ENCODE results near the gene CLASRP. TPM values are rescaled to one million over a fixed set of nuclear protein-coding genes. Genes with fewer than 3 reads are reported as not detected.
"Not testable (repeated sequence)": the region's sequence is repeated elsewhere in the genome, so short reads cannot be mapped to it uniquely, and the experiment has no call there.

CLASRP gene
- total and polyA plus RNA-seq, 2 donors (not counting 1 experiment from before 2014, with no cell fraction given): 12.1 to 15.7 TPM

DNA sequence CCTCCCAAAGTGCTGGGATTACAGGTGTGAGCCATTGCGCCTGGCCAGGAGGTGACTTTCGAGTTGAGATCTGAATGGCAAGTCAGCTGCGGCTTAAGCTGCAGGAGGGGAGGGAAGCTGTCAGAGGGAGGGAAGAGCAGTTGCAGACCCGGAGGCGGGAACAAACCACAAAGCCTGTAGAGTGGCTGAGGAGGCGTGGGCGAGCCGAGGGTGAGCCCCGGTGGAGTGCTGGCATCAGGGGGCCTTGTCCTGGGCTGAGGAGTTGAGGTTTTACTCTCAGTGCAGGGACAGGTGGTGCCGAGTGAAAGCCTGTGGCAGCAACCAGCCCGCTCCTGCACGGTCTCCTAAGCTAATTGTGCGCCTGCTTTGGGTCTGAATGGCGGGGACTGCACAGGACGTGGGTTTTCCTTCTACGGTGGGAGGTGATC lies 78.3 kb downstream of the CLASRP start:
- TF ChIP-seq EZH2 (IDR thresholded peaks at IDR 0.05; ENCODE audit: low read length, missing control alignments): no peak
- TF ChIP-seq, protein P1, sequence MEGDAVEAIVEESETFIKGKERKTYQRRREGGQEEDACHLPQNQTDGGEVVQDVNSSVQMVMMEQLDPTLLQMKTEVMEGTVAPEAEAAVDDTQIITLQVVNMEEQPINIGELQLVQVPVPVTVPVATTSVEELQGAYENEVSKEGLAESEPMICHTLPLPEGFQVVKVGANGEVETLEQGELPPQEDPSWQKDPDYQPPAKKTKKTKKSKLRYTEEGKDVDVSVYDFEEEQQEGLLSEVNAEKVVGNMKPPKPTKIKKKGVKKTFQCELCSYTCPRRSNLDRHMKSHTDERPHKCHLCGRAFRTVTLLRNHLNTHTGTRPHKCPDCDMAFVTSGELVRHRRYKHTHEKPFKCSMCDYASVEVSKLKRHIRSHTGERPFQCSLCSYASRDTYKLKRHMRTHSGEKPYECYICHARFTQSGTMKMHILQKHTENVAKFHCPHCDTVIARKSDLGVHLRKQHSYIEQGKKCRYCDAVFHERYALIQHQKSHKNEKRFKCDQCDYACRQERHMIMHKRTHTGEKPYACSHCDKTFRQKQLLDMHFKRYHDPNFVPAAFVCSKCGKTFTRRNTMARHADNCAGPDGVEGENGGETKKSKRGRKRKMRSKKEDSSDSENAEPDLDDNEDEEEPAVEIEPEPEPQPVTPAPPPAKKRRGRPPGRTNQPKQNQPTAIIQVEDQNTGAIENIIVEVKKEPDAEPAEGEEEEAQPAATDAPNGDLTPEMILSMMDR (conservative IDR thresholded peaks at IDR 0.05 in 1 of 2, IDR thresholded peaks at IDR 0.05 in 1 of 2; ENCODE audit: low read depth in 1 of 2, low read length in 2 of 2): no peak
- H4K20me1 ChIP-seq (ENCODE audit: control insufficient read depth, extremely low read depth, insufficient read depth, low read length): peaks cover 2% of the 10 kb centered on the region
- H2AFZ ChIP-seq (ENCODE audit: low read length): no peak overlapping the region
- H3K79me2 ChIP-seq (ENCODE audit: control insufficient read depth, insufficient read depth, low read length): peaks cover 72% of the 10 kb centered on the region
- no peaks in the 10 kb centered on the region for H3K9me3 ChIP-seq (ENCODE audit: control insufficient read depth, insufficient read depth, low read depth, low read length)
- DNase-seq (ENCODE audit: low read depth in 2 of 2): peak in 1 of 2 donors; percentile 58
- no peaks in the 10 kb centered on the region for H3K36me3 ChIP-seq (ENCODE audit: control insufficient read depth, insufficient read depth, low read length)
- no peak overlapping the region for H3K4me3 ChIP-seq (replicated peaks in 1 of 4; ENCODE audit: control extremely low read depth in 1 of 4, insufficient read depth in 1 of 4, low read depth in 3 of 4, low read length in 4 of 4)
- no peak overlapping the region for H3K27ac ChIP-seq (ENCODE audit: insufficient read depth, low read length)
- H3K4me2 ChIP-seq (ENCODE audit: extremely low read depth, insufficient read depth, low read length): no peak overlapping the region
- H3K9ac ChIP-seq (ENCODE audit: insufficient read depth, low read length): no peak overlapping the region
- H3K4me1 ChIP-seq (ENCODE audit: control insufficient read depth, extremely low read depth, insufficient read depth, low read length): no peaks in the 10 kb centered on the region
- H3K27me3 ChIP-seq (ENCODE audit: control insufficient read depth, insufficient read depth, low read length): no peaks in the 10 kb centered on the region

DNA sequence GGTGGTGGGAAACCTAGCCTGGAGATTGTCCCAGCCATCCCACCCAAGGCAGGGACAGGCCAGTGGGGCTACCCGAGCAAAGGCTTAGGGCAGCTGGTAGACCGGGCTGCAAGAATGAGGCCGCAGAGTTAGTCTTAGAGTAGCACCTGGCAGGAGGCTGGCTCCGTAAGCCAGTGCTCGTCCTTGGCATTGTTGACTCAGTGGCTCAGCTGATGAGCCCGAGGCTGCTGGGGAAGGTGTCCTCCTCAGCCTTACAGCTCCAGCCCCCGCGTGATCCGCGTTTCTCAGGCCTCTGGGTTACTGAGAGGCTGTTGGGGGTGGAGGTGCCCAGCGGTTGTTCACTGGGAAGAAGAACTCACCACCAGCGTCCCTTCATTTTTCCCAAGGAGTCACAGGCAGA lies 78.8 kb downstream of the CLASRP start:
- H3K4me1 ChIP-seq (ENCODE audit: control insufficient read depth, extremely low read depth, insufficient read depth, low read length): no peaks in the 10 kb centered on the region
- no peak overlapping the region for H2AFZ ChIP-seq (ENCODE audit: low read length)
- no peak for TF ChIP-seq EZH2 (IDR thresholded peaks at IDR 0.05; ENCODE audit: low read length, missing control alignments)
- TF ChIP-seq, protein P1 (conservative IDR thresholded peaks at IDR 0.05 in 1 of 2, IDR thresholded peaks at IDR 0.05 in 1 of 2; ENCODE audit: low read depth in 1 of 2, low read length in 2 of 2): no peak
- H3K9ac ChIP-seq (ENCODE audit: insufficient read depth, low read length): no peak overlapping the region
- peaks cover 71% of the 10 kb centered on the region for H3K79me2 ChIP-seq (ENCODE audit: control insufficient read depth, insufficient read depth, low read length)
- no peak overlapping the region for H3K27ac ChIP-seq (ENCODE audit: insufficient read depth, low read length)
- DNase-seq (ENCODE audit: low read depth in 2 of 2): no peak
- H3K36me3 ChIP-seq (ENCODE audit: control insufficient read depth, insufficient read depth, low read length): no peaks in the 10 kb centered on the region
- H3K9me3 ChIP-seq (ENCODE audit: control insufficient read depth, insufficient read depth, low read depth, low read length): no peaks in the 10 kb centered on the region
- no peak overlapping the region for H3K4me2 ChIP-seq (ENCODE audit: extremely low read depth, insufficient read depth, low read length)
- H3K27me3 ChIP-seq (ENCODE audit: control insufficient read depth, insufficient read depth, low read length): no peaks in the 10 kb centered on the region
- no peak overlapping the region for H3K4me3 ChIP-seq (replicated peaks in 1 of 4; ENCODE audit: control extremely low read depth in 1 of 4, insufficient read depth in 1 of 4, low read depth in 3 of 4, low read length in 4 of 4)
- H4K20me1 ChIP-seq (ENCODE audit: control insufficient read depth, extremely low read depth, insufficient read depth, low read length): peaks cover 2% of the 10 kb centered on the region

DNA sequence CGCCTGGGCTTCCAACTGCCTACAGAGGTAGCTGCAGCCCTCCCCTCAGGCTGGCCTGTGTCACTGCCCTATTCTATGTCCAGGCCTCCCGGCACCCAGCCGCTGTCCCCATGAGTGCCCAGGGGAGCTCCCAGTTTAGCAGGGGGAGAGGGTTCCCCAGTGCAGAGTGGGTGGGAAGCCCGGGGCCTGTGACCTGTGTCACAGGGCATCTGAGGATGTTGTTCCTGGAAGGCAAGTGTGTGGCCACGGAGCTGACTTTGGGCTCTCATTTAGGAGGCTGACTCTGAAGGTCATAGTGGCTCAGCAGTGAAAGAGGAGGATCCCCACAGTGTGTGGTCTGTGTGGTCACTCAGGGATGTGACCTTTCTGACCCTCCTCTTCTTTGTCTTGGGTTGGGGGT lies 79.3 kb downstream of the CLASRP start:
- Histone ChIP-seq H3K36me3 (ENCODE audit: control insufficient read depth, insufficient read depth, low read length) (no peaks in the 10 kb centered on the region), H4K20me1 (ENCODE audit: control insufficient read depth, extremely low read depth, insufficient read depth, low read length) (peaks cover 2% of the 10 kb centered on the region), H3K4me3 (replicated peaks in 1 of 4; ENCODE audit: control extremely low read depth in 1 of 4, insufficient read depth in 1 of 4, low read depth in 3 of 4, low read length in 4 of 4) (no peak overlapping the region), H3K79me2 (ENCODE audit: control insufficient read depth, insufficient read depth, low read length) (peaks cover 69% of the 10 kb centered on the region), H3K4me2 (ENCODE audit: extremely low read depth, insufficient read depth, low read length) (no peak overlapping the region), H2AFZ (ENCODE audit: low read length) (no peak overlapping the region), H3K27me3 (ENCODE audit: control insufficient read depth, insufficient read depth, low read length) (no peaks in the 10 kb centered on the region), H3K4me1 (ENCODE audit: control insufficient read depth, extremely low read depth, insufficient read depth, low read length) (no peaks in the 10 kb centered on the region), H3K9ac (ENCODE audit: insufficient read depth, low read length) (no peak overlapping the region), H3K27ac (ENCODE audit: insufficient read depth, low read length) (no peak overlapping the region), H3K9me3 (ENCODE audit: control insufficient read depth, insufficient read depth, low read depth, low read length) (no peaks in the 10 kb centered on the region)
- no peak for DNase-seq (ENCODE audit: low read depth in 2 of 2)
- no peak for TF ChIP-seq EZH2 (IDR thresholded peaks at IDR 0.05; ENCODE audit: low read length, missing control alignments)
- TF ChIP-seq, protein P1 (conservative IDR thresholded peaks at IDR 0.05 in 1 of 2, IDR thresholded peaks at IDR 0.05 in 1 of 2; ENCODE audit: low read depth in 1 of 2, low read length in 2 of 2): no peak

- not testable (repeated sequence) for H3K36me3 ChIP-seq (ENCODE audit: control insufficient read depth, insufficient read depth, low read length); H3K4me2 ChIP-seq (ENCODE audit: extremely low read depth, insufficient read depth, low read length); H2AFZ ChIP-seq (ENCODE audit: low read length); H3K9me3 ChIP-seq (ENCODE audit: control insufficient read depth, insufficient read depth, low read depth, low read length); H3K27me3 ChIP-seq (ENCODE audit: control insufficient read depth, insufficient read depth, low read length); DNase-seq (ENCODE audit: low read depth in 2 of 2); H4K20me1 ChIP-seq (ENCODE audit: control insufficient read depth, extremely low read depth, insufficient read depth, low read length); H3K4me3 ChIP-seq (replicated peaks in 1 of 4; ENCODE audit: control extremely low read depth in 1 of 4, insufficient read depth in 1 of 4, low read depth in 3 of 4, low read length in 4 of 4); H3K4me1 ChIP-seq (ENCODE audit: control insufficient read depth, extremely low read depth, insufficient read depth, low read length); H3K27ac ChIP-seq (ENCODE audit: insufficient read depth, low read length); H3K9ac ChIP-seq (ENCODE audit: insufficient read depth, low read length)
- H3K79me2 ChIP-seq (ENCODE audit: control insufficient read depth, insufficient read depth, low read length): peaks cover 69% of the 10 kb centered on the region
These were observed 79.9 kb downstream of the CLASRP start for GRCh38 chr19:45118591-45119355.
